NCI-H146 treated with DMSO at 0.1 percent for 48 hours (cell line): ENCODE measurements around the gene MICAL3.

Source experiments
- DNase-seq: peaks from one replicate; lab custom pipeline; 2025; ENCODE audit not compliant: unreplicated experiment; lab: John Stamatoyannopoulos, UW

The MICAL3 gene

GRCh38 chr22:17823964-17824363, 200.4 kb downstream of the MICAL3 start:
- DNase-seq: no peak

- DNase-seq: no peak
Observed at GRCh38 chr22:17823226-17823625, 201.1 kb downstream of the MICAL3 start.

- DNase-seq: no peak
Observed at GRCh38 chr22:17822087-17822486, 202.3 kb downstream of the MICAL3 start.

GRCh38 chr22:17820879-17821439, 203.4 kb downstream of the MICAL3 start:
- DNase-seq: no peak

- DNase-seq: no peak
Observed at GRCh38 chr22:17818649-17819048, 205.7 kb downstream of the MICAL3 start.

GRCh38 chr22:17818180-17818579, 206.2 kb downstream of the MICAL3 start:
- DNase-seq: no peak

GRCh38 chr22:17817511-17818065, 206.8 kb downstream of the MICAL3 start:
- no peak for DNase-seq

DNA sequence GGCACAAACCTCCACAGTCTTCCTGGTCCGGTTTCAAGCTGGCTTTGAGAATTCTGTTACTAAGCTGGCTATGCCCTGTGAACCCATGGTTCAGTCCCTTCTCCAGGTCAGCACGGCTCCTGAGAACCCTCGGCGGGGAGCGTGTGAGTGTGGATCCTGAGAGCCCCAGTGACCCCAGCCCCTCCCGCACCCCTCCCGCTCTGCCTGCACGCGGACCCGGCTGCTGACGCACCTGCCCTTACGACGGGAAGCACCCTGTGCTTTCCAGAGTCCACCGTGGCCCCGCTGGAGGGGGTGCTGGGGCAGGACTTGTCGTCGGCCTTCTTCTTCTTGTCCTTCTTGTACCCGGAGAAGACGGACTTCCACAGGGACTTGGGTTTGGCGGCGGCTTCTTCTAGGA, 207.3 kb downstream of the MICAL3 start:
- DNase-seq: no peak

- DNase-seq: no peak
Observed at GRCh38 chr22:17816649-17817048, 207.7 kb downstream of the MICAL3 start.

- no peak for DNase-seq
Observed at GRCh38 chr22:17815703-17816254, 208.6 kb downstream of the MICAL3 start.

DNA sequence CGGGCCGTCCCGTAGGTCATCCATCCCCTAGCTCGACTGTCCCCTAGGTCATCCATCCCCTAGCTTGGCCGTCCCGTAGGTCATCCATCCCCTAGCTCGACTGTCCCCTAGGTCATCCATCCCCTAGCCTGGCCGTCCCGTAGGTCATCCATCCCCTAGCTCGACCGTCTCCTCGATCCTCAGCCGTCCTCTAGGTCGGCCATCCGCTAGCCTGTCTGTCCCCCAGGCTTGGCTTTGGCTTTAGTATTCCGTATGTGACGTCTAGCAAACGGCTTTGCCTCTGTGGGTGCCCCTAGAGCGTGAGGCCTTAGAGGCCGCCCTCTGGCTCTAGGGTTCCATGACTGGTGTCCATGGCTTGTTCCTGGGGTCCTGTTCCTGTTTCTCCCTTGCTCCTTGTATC, 209.5 kb downstream of the MICAL3 start:
- DNase-seq: no peak

DNA sequence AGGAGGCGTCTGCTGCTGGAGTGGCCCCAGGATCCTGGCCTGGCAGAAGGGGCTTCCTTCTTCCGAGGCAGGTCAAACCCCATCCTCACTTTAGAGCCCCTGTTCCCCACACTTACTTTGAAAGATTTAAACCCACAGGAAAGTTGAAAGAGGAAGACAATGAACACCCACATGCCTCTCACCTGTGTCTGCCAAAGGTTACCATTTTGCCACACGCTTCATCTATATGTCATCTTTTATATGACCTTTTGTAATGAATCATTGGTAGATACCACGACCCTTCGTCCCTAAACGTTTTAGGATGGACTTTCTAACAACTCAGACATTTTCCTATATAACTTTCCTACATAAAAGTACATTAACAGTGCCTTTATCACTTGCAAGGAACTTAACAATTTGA, 210.3 kb downstream of the MICAL3 start:
- no peak for DNase-seq

- DNase-seq: no peak
Observed at GRCh38 chr22:17811119-17811518, 213.2 kb downstream of the MICAL3 start.

- DNase-seq: no peak
Observed at GRCh38 chr22:17810570-17811116, 213.7 kb downstream of the MICAL3 start.

DNA sequence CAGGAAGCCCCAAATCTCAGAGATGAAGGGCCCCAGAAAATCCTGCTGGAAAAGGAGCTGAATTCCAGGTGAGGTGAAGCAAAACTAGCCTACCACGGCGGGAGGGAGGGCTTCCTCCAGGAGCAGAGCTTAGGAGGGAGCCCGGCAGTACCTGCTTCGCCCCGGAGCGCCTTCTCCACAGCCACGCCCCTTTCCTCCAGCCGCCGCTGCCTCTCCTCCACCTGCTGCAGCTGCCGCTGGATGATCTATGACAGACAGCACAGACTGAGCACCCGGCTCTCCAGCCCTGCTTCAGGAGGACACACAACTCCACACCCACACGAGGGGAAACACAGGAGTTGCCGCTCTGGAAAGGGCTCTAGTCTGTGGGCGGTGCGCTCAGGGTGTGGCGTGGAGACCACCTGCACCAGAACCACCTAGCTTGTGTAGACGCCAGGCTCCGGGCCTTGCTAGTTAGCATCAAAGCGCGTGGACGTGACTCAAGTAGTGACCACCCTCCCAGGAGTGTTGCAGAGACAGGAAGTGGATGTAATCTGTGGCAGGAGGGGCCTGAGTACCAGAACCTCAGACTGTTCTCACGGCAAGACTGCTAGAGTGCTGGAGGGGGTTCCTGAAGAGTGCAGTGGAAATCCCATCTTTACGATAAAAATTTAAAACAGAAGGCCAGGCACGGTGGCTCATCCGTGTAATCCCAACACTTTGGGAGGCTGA, 215.5 kb downstream of the MICAL3 start:
- DNase-seq: no peak

- DNase-seq: no peak
Observed at GRCh38 chr22:17807578-17808410, 216.6 kb downstream of the MICAL3 start.

DNA sequence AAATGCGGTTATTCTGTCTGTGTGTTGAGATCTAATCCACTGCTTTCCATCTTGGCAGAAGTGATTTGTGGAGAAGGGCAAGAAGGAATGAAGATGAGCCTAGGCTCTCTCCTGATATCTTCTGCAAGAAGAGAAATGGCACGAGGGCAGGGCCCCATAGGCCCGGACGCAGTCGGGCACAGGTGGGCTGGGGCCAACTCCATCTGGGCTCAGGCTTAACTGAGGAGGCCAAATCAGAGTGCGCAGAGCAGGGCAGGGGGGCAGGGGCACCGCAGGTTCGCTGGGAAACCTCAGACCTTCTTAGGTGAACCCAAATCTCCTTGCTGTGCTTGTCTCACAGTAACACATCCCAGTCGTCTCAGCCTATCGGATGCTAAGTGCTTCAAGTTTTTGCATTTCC, 217.3 kb downstream of the MICAL3 start:
- DNase-seq: no peak

GRCh38 chr22:17806437-17806836, 217.9 kb downstream of the MICAL3 start:
- DNase-seq: no peak

- no peak for DNase-seq
Observed at GRCh38 chr22:17804331-17805080, 219.9 kb downstream of the MICAL3 start.

GRCh38 chr22:17803609-17804270, 220.6 kb downstream of the MICAL3 start:
- no peak for DNase-seq
